Osteoblast (primary cell): Measurements from ENCODE around the gene PKIB. TPM values are rescaled to one million over a fixed set of nuclear protein-coding genes. Genes with fewer than 3 reads are reported as not detected.
"Not testable (repeated sequence)": the region's sequence is repeated elsewhere in the genome, so short reads cannot be mapped to it uniquely, and the experiment has no call there.

Source experiments
- DNase-seq: peaks from one replicate; pipeline ENCODE4 v3.0.0; 2011; ENCODE audit warnings: low spot score, mixed read lengths; ENCODE audit not compliant: insufficient read length; ENCODE audit errors: missing footprints
- H2AFZ ChIP-seq: 2 replicates; pipeline ENCODE4 v1.6.0; 2011; ENCODE audit warnings: mild to moderate bottlenecking, low read length
- H3K27ac ChIP-seq: 2 replicates; pipeline ENCODE4 v1.5.1; 2011; ENCODE audit warnings: mild to moderate bottlenecking, low read depth, low read length, moderate library complexity
- H3K27me3 ChIP-seq: 2 replicates; pipeline ENCODE4 v1.6.0; 2012; ENCODE audit warnings: mild to moderate bottlenecking, control low read depth, inconsistent platforms, low read length, moderate library complexity; ENCODE audit not compliant: insufficient read depth
- H3K36me3 ChIP-seq: 2 replicates; pipeline ENCODE4 v1.5.1; 2011; ENCODE audit warnings: mild to moderate bottlenecking, low read length, control low read depth, moderate library complexity; ENCODE audit not compliant: insufficient read depth
- H3K4me1 ChIP-seq: 2 replicates; pipeline ENCODE4 v1.5.1; 2011; ENCODE audit warnings: mild to moderate bottlenecking, low read length, control low read depth, moderate library complexity; ENCODE audit not compliant: insufficient read depth
- H3K4me2 ChIP-seq: 2 replicates; pipeline ENCODE4 v1.6.0; 2011; ENCODE audit warnings: mild to moderate bottlenecking, low read length; ENCODE audit not compliant: insufficient read depth
- H3K4me3 ChIP-seq: fragments of 200-600 bp; sonication (generic); 3 replicates; pipeline ENCODE4 v1.5.1; 2012; ENCODE audit warnings: mild to moderate bottlenecking, low read length, inconsistent platforms; ENCODE audit not compliant: insufficient read depth
- H3K79me2 ChIP-seq: 2 replicates; pipeline ENCODE4 v1.6.0; 2012; ENCODE audit warnings: mild to moderate bottlenecking, low read length, control low read depth, inconsistent platforms; ENCODE audit not compliant: insufficient read depth
- H3K9me3 ChIP-seq: 2 replicates; pipeline ENCODE4 v1.5.1; 2011; ENCODE audit warnings: low read depth, low read length, control low read depth
- H4K20me1 ChIP-seq: 2 replicates; pipeline ENCODE4 v1.6.0; 2012; ENCODE audit warnings: mild to moderate bottlenecking, low read length, control low read depth; ENCODE audit not compliant: insufficient read depth
- total RNA-seq: library from RNA; depleted of rRNA; stranded (reverse); fragments of >200 nt; gene quantifications from 2 replicates; pipeline ENCODE4 v1.2.3, GENCODE V29; 2012
- TF ChIP-seq, protein P1 (sequence below): IDR thresholded peaks from 2 replicates; pipeline ENCODE4 v1.5.1; 2011; ENCODE audit warnings: mild to moderate bottlenecking, low read depth, low read length, moderate library complexity; ENCODE audit errors: extremely low read depth

The PKIB gene
- total RNA-seq, 1 donor: 0.72 TPM

GRCh38 chr6:122589115-122589514, 21.1 kb upstream of the PKIB start:
- H3K27ac ChIP-seq: no peak overlapping the region
- no peak overlapping the region for H3K4me2 ChIP-seq
- no peaks in the 10 kb centered on the region for H3K27me3 ChIP-seq
- H3K4me3 ChIP-seq: no peak overlapping the region
- H4K20me1 ChIP-seq: no peaks in the 10 kb centered on the region
- H3K79me2 ChIP-seq: no peaks in the 10 kb centered on the region
- H3K4me1 ChIP-seq: no peaks in the 10 kb centered on the region
- DNase-seq: no peak
- H3K36me3 ChIP-seq: no peaks in the 10 kb centered on the region
- TF ChIP-seq, protein P1, sequence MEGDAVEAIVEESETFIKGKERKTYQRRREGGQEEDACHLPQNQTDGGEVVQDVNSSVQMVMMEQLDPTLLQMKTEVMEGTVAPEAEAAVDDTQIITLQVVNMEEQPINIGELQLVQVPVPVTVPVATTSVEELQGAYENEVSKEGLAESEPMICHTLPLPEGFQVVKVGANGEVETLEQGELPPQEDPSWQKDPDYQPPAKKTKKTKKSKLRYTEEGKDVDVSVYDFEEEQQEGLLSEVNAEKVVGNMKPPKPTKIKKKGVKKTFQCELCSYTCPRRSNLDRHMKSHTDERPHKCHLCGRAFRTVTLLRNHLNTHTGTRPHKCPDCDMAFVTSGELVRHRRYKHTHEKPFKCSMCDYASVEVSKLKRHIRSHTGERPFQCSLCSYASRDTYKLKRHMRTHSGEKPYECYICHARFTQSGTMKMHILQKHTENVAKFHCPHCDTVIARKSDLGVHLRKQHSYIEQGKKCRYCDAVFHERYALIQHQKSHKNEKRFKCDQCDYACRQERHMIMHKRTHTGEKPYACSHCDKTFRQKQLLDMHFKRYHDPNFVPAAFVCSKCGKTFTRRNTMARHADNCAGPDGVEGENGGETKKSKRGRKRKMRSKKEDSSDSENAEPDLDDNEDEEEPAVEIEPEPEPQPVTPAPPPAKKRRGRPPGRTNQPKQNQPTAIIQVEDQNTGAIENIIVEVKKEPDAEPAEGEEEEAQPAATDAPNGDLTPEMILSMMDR: no peak
- H3K9me3 ChIP-seq: no peaks in the 10 kb centered on the region
- no peak overlapping the region for H2AFZ ChIP-seq

DNA sequence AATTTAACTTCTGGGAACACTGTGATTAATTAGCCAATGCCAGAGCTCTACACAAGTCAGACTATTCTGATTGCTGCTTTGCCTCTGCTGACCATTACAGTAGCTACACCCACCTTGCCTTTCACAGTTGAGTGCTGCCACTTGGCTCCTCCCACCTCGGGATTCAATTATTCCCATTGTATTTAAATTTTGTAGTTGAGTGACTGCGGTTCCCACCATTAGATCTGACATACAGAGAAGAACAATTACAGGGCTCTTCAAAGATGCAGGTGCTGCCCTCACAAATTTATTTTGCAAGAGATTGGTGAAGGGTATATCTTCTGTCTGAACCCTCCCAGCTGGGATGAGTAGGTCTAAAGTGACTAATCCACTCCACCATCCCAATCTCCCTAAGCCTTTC, 11.9 kb upstream of the PKIB start:
- H3K4me3 ChIP-seq, H2AFZ ChIP-seq, H3K27me3 ChIP-seq, H4K20me1 ChIP-seq, H3K36me3 ChIP-seq, H3K27ac ChIP-seq, H3K4me2 ChIP-seq, DNase-seq, H3K9me3 ChIP-seq, H3K79me2 ChIP-seq, H3K4me1 ChIP-seq: not testable (repeated sequence)

- H3K27me3 ChIP-seq: no peaks in the 10 kb centered on the region
- peaks cover 5% of the 10 kb centered on the region for H3K4me1 ChIP-seq
- no peak overlapping the region for H3K4me2 ChIP-seq
- TF ChIP-seq, protein P1: no peak
- H3K27ac ChIP-seq: no peak overlapping the region
- no peaks in the 10 kb centered on the region for H3K9me3 ChIP-seq
- no peaks in the 10 kb centered on the region for H4K20me1 ChIP-seq
- H3K79me2 ChIP-seq: no peaks in the 10 kb centered on the region
- H3K4me3 ChIP-seq: no peak overlapping the region
- no peaks in the 10 kb centered on the region for H3K36me3 ChIP-seq
- no peak for DNase-seq
- no peak overlapping the region for H2AFZ ChIP-seq
These were observed 5.5 kb upstream of the PKIB start for GRCh38 chr6:122604676-122605075.

GRCh38 chr6:122610690-122611455, 668 bp downstream of the PKIB start:
- Histone ChIP-seq H2AFZ (peak overlapping the region; percentile 64), H3K9me3 (no peaks in the 10 kb centered on the region), H3K4me2 (peak overlapping the region; percentile 83), H3K79me2 (no peaks in the 10 kb centered on the region), H4K20me1 (no peaks in the 10 kb centered on the region), H3K4me3 (peak overlapping the region; percentile 66), H3K4me1 (peaks cover 18% of the 10 kb centered on the region), H3K36me3 (no peaks in the 10 kb centered on the region), H3K27ac (no peak overlapping the region), H3K27me3 (peaks cover 20% of the 10 kb centered on the region)
- DNase-seq: peak; percentile 72
- TF ChIP-seq, protein P1: no peak
